Astrocyte (in vitro differentiated cells and primary cell): ENCODE data around the gene SGO1.

Source experiments
- EZH2 ChIP-seq: IDR thresholded peaks from 2 replicates; pipeline ENCODE4 v1.6.1; 2012; ENCODE audit warnings: mild to moderate bottlenecking, low read length, inconsistent platforms; ENCODE audit not compliant: insufficient read depth
- TF ChIP-seq, protein P1 (sequence below): IDR thresholded peaks from 2 replicates; pipeline ENCODE4 v1.5.1; 2011; ENCODE audit warnings: low read depth, mild to moderate bottlenecking, inconsistent platforms, low read length, moderate library complexity; ENCODE audit not compliant: insufficient read depth

DNA sequence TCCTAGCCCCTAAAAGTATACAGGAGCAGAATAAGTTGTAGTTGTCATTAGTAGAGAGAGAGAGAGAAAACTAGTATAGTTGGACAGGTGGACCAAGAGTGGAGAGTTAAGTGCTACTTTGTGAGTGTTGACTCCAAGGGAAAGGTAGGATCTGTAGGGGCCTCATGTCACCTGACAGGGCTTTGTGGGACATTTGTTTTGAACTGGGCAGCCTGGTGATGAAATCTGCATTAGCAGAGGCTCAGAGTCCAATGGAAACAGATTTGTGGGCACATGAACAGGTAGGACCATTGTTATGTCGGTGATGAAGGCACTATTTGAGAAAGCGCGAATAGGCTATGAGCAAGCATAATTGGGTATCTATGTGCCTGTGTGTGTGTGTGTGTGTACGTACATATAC lies 43.5 kb downstream of the SGO1 start:
- TF ChIP-seq, protein P1, sequence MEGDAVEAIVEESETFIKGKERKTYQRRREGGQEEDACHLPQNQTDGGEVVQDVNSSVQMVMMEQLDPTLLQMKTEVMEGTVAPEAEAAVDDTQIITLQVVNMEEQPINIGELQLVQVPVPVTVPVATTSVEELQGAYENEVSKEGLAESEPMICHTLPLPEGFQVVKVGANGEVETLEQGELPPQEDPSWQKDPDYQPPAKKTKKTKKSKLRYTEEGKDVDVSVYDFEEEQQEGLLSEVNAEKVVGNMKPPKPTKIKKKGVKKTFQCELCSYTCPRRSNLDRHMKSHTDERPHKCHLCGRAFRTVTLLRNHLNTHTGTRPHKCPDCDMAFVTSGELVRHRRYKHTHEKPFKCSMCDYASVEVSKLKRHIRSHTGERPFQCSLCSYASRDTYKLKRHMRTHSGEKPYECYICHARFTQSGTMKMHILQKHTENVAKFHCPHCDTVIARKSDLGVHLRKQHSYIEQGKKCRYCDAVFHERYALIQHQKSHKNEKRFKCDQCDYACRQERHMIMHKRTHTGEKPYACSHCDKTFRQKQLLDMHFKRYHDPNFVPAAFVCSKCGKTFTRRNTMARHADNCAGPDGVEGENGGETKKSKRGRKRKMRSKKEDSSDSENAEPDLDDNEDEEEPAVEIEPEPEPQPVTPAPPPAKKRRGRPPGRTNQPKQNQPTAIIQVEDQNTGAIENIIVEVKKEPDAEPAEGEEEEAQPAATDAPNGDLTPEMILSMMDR = no peak
- TF ChIP-seq EZH2 = no peak
